ENCODE measurements around the gene SEC16A.

SEC16A gene

GRCh38 chr9:136517950-136518349, 35.1 kb upstream of the SEC16A start:
- no peak for DNase-seq (ENCODE audit: low read depth, low spot score)
- H3K36me3 ChIP-seq (ENCODE audit: insufficient read depth, insufficient read length, low read length): peaks cover 92% of the 10 kb centered on the region
- TF ChIP-seq SUZ12 (IDR thresholded peaks at IDR 0.05; ENCODE audit: extremely low read depth, insufficient read depth, insufficient read length): no peak
- no peak for TF ChIP-seq ZNF274 (IDR thresholded peaks at IDR 0.05; ENCODE audit: low read depth, low read length)
- no peak for TF ChIP-seq YY1 (IDR thresholded peaks at IDR 0.05; ENCODE audit: insufficient read depth, insufficient read length)

DNA sequence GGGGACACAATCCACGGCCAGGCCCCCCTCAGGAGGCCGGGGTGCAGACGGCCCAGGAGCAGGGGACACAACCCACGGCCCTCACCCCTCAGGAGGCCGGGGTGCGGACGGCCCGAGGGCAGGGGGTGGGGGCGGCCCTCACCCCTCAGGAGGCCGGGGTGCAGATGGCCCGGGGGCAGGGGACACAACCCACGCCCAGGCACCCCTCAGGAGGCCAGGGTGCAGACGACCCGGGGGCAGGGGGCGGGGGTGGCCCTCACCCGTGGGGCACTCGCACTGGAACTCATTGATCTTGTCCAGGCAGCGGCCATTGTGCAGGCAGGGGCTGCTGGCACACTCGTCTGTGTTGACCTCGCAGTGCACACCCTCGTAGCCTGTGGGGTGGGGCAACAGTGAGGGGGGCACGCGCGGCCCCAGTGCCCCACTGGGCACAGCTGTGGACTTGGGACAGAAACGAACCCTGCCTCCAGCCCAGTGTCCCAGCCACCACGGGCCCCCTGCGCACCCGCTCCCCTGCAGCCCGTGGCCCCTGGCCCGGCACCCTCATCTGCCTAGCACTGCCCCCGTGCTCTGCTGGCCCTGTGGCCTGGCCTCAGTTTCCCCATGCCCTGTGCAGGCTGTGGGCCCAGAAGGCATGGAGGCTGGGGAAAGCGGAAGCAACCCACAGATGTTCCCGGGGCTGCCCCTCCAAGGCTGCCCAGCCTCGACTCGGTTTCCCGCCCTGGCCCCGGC, 34.3 kb upstream of the SEC16A start:
- peaks cover 91% of the 10 kb centered on the region for H3K36me3 ChIP-seq (ENCODE audit: insufficient read depth, insufficient read length, low read length)
- no peak overlapping the region for H3K9ac ChIP-seq (ENCODE audit: insufficient read length, low read depth)

More at GRCh38 chr9:136517950-136518349, 35.1 kb upstream of the SEC16A start:
- H3K9me3 ChIP-seq (ENCODE audit: insufficient read depth, low read length): no peaks in the 10 kb centered on the region; the same call in 1 of the 2 replicates
- no peaks in the 10 kb centered on the region for H3K27me3 ChIP-seq (ENCODE audit: insufficient read depth, insufficient read length)
- no peak overlapping the region for H3K4me3 ChIP-seq (ENCODE audit: insufficient read length, low read depth)
- H3K9ac ChIP-seq (ENCODE audit: insufficient read length, low read depth): no peak overlapping the region
- peaks cover 7% of the 10 kb centered on the region for H3K4me1 ChIP-seq (ENCODE audit: insufficient read depth, insufficient read length)

GRCh38 chr9:136516191-136516654, 33.4 kb upstream of the SEC16A start:
- no peak for TF ChIP-seq ZNF274 (IDR thresholded peaks at IDR 0.05; ENCODE audit: low read depth, low read length)
- TF ChIP-seq YY1 (IDR thresholded peaks at IDR 0.05; ENCODE audit: insufficient read depth, insufficient read length): no peak
- no peak for TF ChIP-seq SUZ12 (IDR thresholded peaks at IDR 0.05; ENCODE audit: extremely low read depth, insufficient read depth, insufficient read length)
- H3K4me1 ChIP-seq (ENCODE audit: insufficient read depth, insufficient read length): peaks cover 7% of the 10 kb centered on the region
- H3K9ac ChIP-seq (ENCODE audit: insufficient read length, low read depth): no peak overlapping the region
- H3K36me3 ChIP-seq (ENCODE audit: insufficient read depth, insufficient read length, low read length): peaks cover 94% of the 10 kb centered on the region
- H3K9me3 ChIP-seq (ENCODE audit: insufficient read depth, low read length): no peaks in the 10 kb centered on the region; the same call in 1 of the 2 replicates
- DNase-seq (ENCODE audit: low read depth, low spot score): no peak
- no peak overlapping the region for H3K4me3 ChIP-seq (ENCODE audit: insufficient read length, low read depth)
- no peaks in the 10 kb centered on the region for H3K27me3 ChIP-seq (ENCODE audit: insufficient read depth, insufficient read length)

More for the DNA sequence above, 34.3 kb upstream of the SEC16A start:
- no peaks in the 10 kb centered on the region; the same call in 1 of the 2 replicates for H3K9me3 ChIP-seq (ENCODE audit: insufficient read depth, low read length)
- no peak for DNase-seq (ENCODE audit: low read depth, low spot score)
- peaks cover 7% of the 10 kb centered on the region for H3K4me1 ChIP-seq (ENCODE audit: insufficient read depth, insufficient read length)
- no peaks in the 10 kb centered on the region for H3K27me3 ChIP-seq (ENCODE audit: insufficient read depth, insufficient read length)
- no peak overlapping the region for H3K4me3 ChIP-seq (ENCODE audit: insufficient read length, low read depth)
- TF ChIP-seq ZNF274 (IDR thresholded peaks at IDR 0.05; ENCODE audit: low read depth, low read length) (no peak), YY1 (IDR thresholded peaks at IDR 0.05; ENCODE audit: insufficient read depth, insufficient read length) (no peak)

GRCh38 chr9:136515276-136515675, 32.4 kb upstream of the SEC16A start:
- no peaks in the 10 kb centered on the region for H3K27me3 ChIP-seq (ENCODE audit: insufficient read depth, insufficient read length)
- H3K9ac ChIP-seq (ENCODE audit: insufficient read length, low read depth): no peak overlapping the region
- no peaks in the 10 kb centered on the region; the same call in 1 of the 2 replicates for H3K9me3 ChIP-seq (ENCODE audit: insufficient read depth, low read length)
- H3K36me3 ChIP-seq (ENCODE audit: insufficient read depth, insufficient read length, low read length): peaks cover 95% of the 10 kb centered on the region
- H3K4me3 ChIP-seq (ENCODE audit: insufficient read length, low read depth): no peak overlapping the region
- TF ChIP-seq ZNF274 (IDR thresholded peaks at IDR 0.05; ENCODE audit: low read depth, low read length): no peak
- TF ChIP-seq SUZ12 (IDR thresholded peaks at IDR 0.05; ENCODE audit: extremely low read depth, insufficient read depth, insufficient read length): no peak
- no peak for TF ChIP-seq YY1 (IDR thresholded peaks at IDR 0.05; ENCODE audit: insufficient read depth, insufficient read length)
- peaks cover 3% of the 10 kb centered on the region for H3K4me1 ChIP-seq (ENCODE audit: insufficient read depth, insufficient read length)
- DNase-seq (ENCODE audit: low read depth, low spot score): no peak

DNA sequence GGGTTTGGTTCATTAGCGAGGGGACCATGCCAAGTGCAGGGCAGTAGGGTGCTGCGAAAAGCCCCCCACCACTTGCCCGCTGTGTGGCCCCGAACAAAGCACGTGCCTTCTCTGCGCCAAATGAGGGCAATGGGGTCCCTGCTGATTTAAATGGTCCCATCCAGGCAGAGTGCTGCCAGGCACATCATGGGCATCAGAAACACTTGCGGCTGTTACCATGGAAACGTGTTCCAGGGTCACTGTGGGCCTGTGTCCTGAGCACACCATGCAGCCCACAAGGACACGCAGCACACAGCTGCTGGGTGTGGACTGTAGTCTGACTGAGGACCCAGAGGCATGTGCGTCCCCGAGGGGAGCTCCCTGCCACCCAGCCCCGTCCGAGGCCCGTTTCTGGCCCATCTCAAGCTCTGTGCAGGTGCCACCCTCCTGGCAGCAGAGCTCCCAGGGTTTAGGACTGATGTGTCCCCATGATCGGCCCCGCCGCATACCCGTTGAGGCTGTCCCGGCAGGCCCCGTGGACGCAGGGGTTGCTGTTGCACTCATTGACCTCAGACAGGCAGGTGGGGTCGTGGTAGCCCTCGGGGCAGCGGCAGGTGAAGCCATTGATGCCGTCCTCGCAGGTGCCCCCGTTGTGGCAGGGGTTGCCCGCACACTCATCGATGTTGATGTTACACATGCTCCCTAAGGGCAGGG, 31.3 kb upstream of the SEC16A start:
- H3K27me3 ChIP-seq (ENCODE audit: insufficient read depth, insufficient read length): no peaks in the 10 kb centered on the region
- no peak for DNase-seq (ENCODE audit: low read depth, low spot score)
- H3K9ac ChIP-seq (ENCODE audit: insufficient read length, low read depth): no peak overlapping the region
- no peaks in the 10 kb centered on the region; the same call in 1 of the 2 replicates for H3K9me3 ChIP-seq (ENCODE audit: insufficient read depth, low read length)
- H3K4me1 ChIP-seq (ENCODE audit: insufficient read depth, insufficient read length): no peaks in the 10 kb centered on the region
- TF ChIP-seq YY1 (IDR thresholded peaks at IDR 0.05; ENCODE audit: insufficient read depth, insufficient read length) (no peak), ZNF274 (IDR thresholded peaks at IDR 0.05; ENCODE audit: low read depth, low read length) (no peak)
- no peak overlapping the region for H3K4me3 ChIP-seq (ENCODE audit: insufficient read length, low read depth)
- peaks cover 98% of the 10 kb centered on the region for H3K36me3 ChIP-seq (ENCODE audit: insufficient read depth, insufficient read length, low read length)

DNA sequence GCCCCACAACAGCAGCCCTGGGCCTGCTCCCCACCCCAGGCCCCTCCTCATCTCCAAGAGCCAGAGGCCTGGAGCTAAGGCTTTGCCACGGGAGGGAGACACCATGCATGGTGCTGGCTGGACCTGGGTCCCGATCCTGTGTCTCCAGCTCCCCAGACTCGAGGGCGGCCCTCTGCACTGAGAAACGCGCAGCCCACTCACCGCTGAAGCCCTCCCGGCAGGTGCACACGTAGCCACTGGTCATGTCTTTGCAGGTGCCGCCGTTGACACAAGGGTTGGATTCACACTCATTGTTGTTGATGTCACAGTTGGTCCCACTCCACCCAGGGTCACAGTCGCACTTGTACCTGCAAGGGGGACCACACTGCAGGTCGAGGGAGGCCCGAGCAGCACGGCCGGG, 30.4 kb upstream of the SEC16A start:
- Histone ChIP-seq H3K4me3 (ENCODE audit: insufficient read length, low read depth) (no peak overlapping the region), H3K36me3 (ENCODE audit: insufficient read depth, insufficient read length, low read length) (peaks cover 98% of the 10 kb centered on the region), H3K4me1 (ENCODE audit: insufficient read depth, insufficient read length) (no peaks in the 10 kb centered on the region), H3K9me3 (ENCODE audit: insufficient read depth, low read length) (no peaks in the 10 kb centered on the region; the same call in 1 of the 2 replicates), H3K27me3 (ENCODE audit: insufficient read depth, insufficient read length) (no peaks in the 10 kb centered on the region), H3K9ac (ENCODE audit: insufficient read length, low read depth) (no peak overlapping the region)
- DNase-seq (ENCODE audit: low read depth, low spot score): no peak
- no peak for TF ChIP-seq YY1 (IDR thresholded peaks at IDR 0.05; ENCODE audit: insufficient read depth, insufficient read length)

- Histone ChIP-seq H3K27me3 (ENCODE audit: insufficient read depth, insufficient read length) (no peaks in the 10 kb centered on the region), H3K9me3 (ENCODE audit: insufficient read depth, low read length) (no peaks in the 10 kb centered on the region; the same call in 1 of the 2 replicates), H3K9ac (ENCODE audit: insufficient read length, low read depth) (no peak overlapping the region), H3K4me1 (ENCODE audit: insufficient read depth, insufficient read length) (no peaks in the 10 kb centered on the region), H3K36me3 (ENCODE audit: insufficient read depth, insufficient read length, low read length) (peaks cover 98% of the 10 kb centered on the region), H3K4me3 (ENCODE audit: insufficient read length, low read depth) (no peak overlapping the region)
- no peak for TF ChIP-seq SUZ12 (IDR thresholded peaks at IDR 0.05; ENCODE audit: extremely low read depth, insufficient read depth, insufficient read length)
- TF ChIP-seq YY1 (IDR thresholded peaks at IDR 0.05; ENCODE audit: insufficient read depth, insufficient read length): no peak
- no peak for TF ChIP-seq ZNF274 (IDR thresholded peaks at IDR 0.05; ENCODE audit: low read depth, low read length)
- no peak for DNase-seq (ENCODE audit: low read depth, low spot score)
Observed at GRCh38 chr9:136512651-136513071, 29.8 kb upstream of the SEC16A start.
